LNCaP clone FGC (cell line): ENCODE results near the gene TENM3.

Experiments used
- DNase-seq: peaks from one replicate; pipeline ENCODE4 v3.0.0-alpha.2; 2011; ENCODE audit warnings: low read depth
- H3K4me3 ChIP-seq: 2 replicates; pipeline ENCODE4 v1.5.1; 2011; ENCODE audit warnings: mild to moderate bottlenecking, low read depth, low read length, control low read depth
- TF ChIP-seq, protein P1 (sequence below): IDR thresholded peaks from 2 replicates; pipeline ENCODE4 v1.5.1; 2012; ENCODE audit warnings: mild to moderate bottlenecking; ENCODE audit not compliant: control insufficient read depth, insufficient read depth; ENCODE audit errors: extremely low read depth

TENM3 gene

DNA sequence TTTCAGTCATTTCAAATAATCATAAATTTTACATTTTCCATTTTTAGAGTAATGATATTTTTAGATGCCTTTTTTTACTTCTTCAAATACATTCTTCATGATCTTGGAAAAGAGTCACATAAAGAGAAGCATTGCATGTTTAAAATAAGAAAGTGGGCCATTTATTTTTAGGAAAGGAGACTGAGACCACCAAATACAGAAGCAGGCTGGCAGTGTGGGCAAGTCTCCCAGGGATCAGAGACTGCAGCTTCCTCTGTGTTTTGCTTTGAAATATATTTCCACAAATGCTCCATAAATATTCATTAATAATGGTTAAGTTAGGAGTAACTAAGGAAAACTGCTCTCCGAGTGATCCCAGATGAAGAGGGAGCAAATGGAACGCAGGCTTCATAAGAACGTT lies 397.3 kb downstream of the TENM3 start:
- TF ChIP-seq, protein P1, sequence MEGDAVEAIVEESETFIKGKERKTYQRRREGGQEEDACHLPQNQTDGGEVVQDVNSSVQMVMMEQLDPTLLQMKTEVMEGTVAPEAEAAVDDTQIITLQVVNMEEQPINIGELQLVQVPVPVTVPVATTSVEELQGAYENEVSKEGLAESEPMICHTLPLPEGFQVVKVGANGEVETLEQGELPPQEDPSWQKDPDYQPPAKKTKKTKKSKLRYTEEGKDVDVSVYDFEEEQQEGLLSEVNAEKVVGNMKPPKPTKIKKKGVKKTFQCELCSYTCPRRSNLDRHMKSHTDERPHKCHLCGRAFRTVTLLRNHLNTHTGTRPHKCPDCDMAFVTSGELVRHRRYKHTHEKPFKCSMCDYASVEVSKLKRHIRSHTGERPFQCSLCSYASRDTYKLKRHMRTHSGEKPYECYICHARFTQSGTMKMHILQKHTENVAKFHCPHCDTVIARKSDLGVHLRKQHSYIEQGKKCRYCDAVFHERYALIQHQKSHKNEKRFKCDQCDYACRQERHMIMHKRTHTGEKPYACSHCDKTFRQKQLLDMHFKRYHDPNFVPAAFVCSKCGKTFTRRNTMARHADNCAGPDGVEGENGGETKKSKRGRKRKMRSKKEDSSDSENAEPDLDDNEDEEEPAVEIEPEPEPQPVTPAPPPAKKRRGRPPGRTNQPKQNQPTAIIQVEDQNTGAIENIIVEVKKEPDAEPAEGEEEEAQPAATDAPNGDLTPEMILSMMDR: no peak
- no peak overlapping the region for H3K4me3 ChIP-seq
- no peak for DNase-seq

DNA sequence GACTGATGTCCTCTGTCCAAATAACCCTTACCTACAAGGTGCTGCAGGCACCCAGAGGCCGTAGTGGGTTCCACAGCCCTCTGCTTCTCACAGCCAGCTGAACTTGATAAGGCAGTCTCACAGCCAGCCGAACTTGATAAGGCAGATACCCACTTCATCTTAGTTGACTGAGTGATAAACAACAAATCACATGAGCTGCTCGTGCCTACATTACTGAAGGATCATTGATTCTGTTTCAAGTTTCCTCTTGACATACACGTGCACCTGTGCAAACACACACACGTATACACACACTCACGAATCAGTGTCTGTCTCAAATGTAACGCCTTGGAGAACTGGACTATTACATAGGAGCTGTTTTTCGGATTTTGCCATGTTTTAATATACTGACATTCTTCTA lies 397.7 kb downstream of the TENM3 start:
- H3K4me3 ChIP-seq: no peak overlapping the region
- TF ChIP-seq, protein P1: no peak
- peak; percentile 27 for DNase-seq

DNA sequence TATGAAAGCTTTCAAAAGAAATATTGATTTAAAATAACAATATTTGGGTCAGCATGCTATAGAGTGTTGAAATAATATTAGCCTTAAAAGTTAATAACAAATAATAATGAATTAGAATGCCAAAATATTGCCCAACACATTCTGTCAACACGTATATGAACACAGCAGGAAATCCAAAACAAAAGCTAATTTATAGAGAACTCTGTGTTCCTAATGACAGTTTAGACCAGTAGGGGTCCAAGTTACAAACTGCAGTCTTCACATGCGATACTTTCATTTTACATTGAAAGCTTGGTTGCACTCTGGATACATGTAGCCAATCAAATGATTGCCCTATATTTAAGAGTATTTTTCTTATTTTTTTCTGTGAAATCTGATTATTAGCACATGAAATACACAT lies 399.6 kb downstream of the TENM3 start:
- TF ChIP-seq, protein P1: 0 out of 2 replicates have a peak, but pooled peaks have one; percentile 8
- peak; percentile 66 for DNase-seq
- H3K4me3 ChIP-seq: no peak overlapping the region

DNA sequence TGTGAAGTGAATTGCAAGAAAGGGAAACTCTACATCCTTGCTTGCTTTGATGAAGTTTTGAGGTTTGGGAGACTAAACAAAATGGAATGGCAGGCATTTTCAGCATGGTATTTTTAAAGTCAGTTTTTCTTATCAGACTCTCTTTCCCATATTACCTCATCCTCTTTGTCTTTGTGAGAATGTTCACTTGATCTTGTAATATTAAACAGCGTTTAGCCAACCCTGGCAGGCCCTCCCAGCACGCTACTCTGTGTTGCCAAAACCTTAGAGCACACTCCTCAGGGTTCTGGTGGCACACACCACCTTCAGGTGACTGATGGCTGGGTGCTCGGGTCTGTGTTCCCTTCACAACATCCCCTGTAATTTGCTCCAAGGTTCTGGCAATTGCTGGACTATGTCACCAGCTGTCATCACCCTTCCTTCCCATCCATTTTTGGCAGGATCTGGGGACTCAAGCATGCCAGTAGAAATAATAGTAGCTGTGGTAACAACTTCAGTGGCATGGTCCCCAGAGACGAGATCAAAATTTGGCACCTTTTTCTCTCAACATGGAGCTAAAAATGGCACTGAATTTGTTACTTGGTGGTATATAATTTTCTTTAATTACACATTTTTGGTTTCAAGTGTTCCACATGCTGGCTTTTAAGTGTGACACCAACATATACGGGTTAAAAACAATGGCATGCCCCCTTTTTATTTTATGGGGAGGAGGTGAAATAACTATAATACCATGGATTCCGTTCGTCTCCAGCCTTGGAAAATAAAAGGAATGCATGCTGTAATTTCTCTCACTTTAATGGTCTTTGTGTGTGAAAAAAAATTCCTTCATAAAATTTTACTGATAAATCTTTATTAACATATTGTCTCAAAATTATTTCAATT lies 400.8 kb downstream of the TENM3 start:
- TF ChIP-seq, protein P1: no peak
- H3K4me3 ChIP-seq: no peak overlapping the region
- no peak for DNase-seq

DNA sequence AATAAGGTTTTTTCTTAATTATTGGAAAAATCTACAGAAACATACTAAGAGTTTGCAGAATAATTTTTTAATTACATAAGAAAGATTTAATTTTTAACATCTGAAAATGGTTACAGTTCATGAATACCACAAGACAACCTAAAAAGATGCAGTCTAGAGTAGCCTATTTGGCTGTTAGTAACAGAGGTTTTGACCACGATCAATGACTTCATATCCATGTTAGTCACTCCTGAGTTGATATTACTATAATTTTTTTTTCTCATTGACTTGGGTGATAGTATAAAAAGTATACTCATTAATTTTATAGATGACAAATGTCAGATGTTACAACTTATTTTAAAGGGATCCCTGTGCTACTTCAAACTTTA lies 401.5 kb downstream of the TENM3 start:
- no peak for DNase-seq
- TF ChIP-seq, protein P1: no peak
- H3K4me3 ChIP-seq: no peak overlapping the region

DNA sequence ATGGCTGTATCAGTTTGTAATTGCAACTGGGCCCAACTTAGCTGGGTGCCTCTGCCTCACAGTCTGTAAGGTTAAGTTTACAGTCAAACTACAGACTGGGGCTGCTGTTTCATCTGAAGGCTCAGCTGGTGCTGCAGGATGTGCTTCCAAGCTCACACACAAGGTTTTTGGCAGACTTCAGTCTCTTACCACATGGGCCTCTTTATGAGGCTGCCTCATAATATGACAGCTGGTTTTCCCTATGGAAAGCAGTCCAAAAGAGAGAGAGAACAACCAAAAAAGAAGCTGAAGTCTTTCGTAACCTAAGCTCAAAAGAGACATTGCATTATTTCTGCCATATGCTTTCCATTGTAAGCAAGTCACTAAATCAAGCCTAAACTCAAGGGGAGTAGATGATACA lies 402.3 kb downstream of the TENM3 start:
- TF ChIP-seq, protein P1: no peak
- no peak overlapping the region for H3K4me3 ChIP-seq
- DNase-seq: no peak
